Measurements from ENCODE around the gene TNFSF12. TPM values are rescaled to one million over a fixed set of nuclear protein-coding genes. Genes with fewer than 3 reads are reported as not detected.

Gene TNFSF12
- total RNA-seq, 1 donor from 2014 or later = 23.0 TPM

GRCh38 chr17:7553356-7553755, 4.5 kb downstream of the TNFSF12 start:
- H3K27ac Mint-ChIP-seq (ENCODE audit: unreplicated experiment) = no peak overlapping the region
- no peak for TF ChIP-seq CTCF (IDR thresholded peaks at IDR 0.05)
- peaks cover 17% of the 10 kb centered on the region for H3K4me1 Mint-ChIP-seq (ENCODE audit: low read depth)
- peaks cover 6% of the 10 kb centered on the region for H3K36me3 Mint-ChIP-seq (ENCODE audit: low read depth)
- H3K9me3 Mint-ChIP-seq (ENCODE audit: low read depth) = no peaks in the 10 kb centered on the region
- no peak for DNase-seq (ENCODE audit: low spot score)
- H3K27me3 Mint-ChIP-seq (ENCODE audit: low read depth) = no peaks in the 10 kb centered on the region
- H3K4me3 Mint-ChIP-seq (ENCODE audit: unreplicated experiment) = no peak overlapping the region

- Mint-ChIP-seq H3K27ac (ENCODE audit: unreplicated experiment) (no peak overlapping the region), H3K9me3 (ENCODE audit: low read depth) (no peaks in the 10 kb centered on the region), H3K4me1 (ENCODE audit: low read depth) (peaks cover 19% of the 10 kb centered on the region), H3K36me3 (ENCODE audit: low read depth) (peaks cover 6% of the 10 kb centered on the region), H3K4me3 (ENCODE audit: unreplicated experiment) (no peak overlapping the region), H3K27me3 (ENCODE audit: low read depth) (no peaks in the 10 kb centered on the region)
- DNase-seq (ENCODE audit: low spot score) = no peak
- TF ChIP-seq CTCF (IDR thresholded peaks at IDR 0.05) = peak; percentile 42
Measured at GRCh38 chr17:7555320-7555948, 6.6 kb downstream of the TNFSF12 start.

- DNase-seq (ENCODE audit: low spot score) = no peak
- no peaks in the 10 kb centered on the region for H3K9me3 Mint-ChIP-seq (ENCODE audit: low read depth)
- TF ChIP-seq CTCF (IDR thresholded peaks at IDR 0.05) = no peak
- H3K36me3 Mint-ChIP-seq (ENCODE audit: low read depth) = peaks cover 2% of the 10 kb centered on the region
- H3K4me1 Mint-ChIP-seq (ENCODE audit: low read depth) = peaks cover 24% of the 10 kb centered on the region
- no peak overlapping the region for H3K4me3 Mint-ChIP-seq (ENCODE audit: unreplicated experiment)
- H3K27ac Mint-ChIP-seq (ENCODE audit: unreplicated experiment) = no peak overlapping the region
- H3K27me3 Mint-ChIP-seq (ENCODE audit: low read depth) = no peaks in the 10 kb centered on the region
Measured at GRCh38 chr17:7556627-7557026, 7.8 kb downstream of the TNFSF12 start.

GRCh38 chr17:7557147-7557764, 8.4 kb downstream of the TNFSF12 start:
- H3K4me3 Mint-ChIP-seq (ENCODE audit: unreplicated experiment) = no peak overlapping the region
- no peaks in the 10 kb centered on the region for H3K9me3 Mint-ChIP-seq (ENCODE audit: low read depth)
- peaks cover 2% of the 10 kb centered on the region for H3K36me3 Mint-ChIP-seq (ENCODE audit: low read depth)
- no peak for DNase-seq (ENCODE audit: low spot score)
- TF ChIP-seq CTCF (IDR thresholded peaks at IDR 0.05) = no peak
- H3K4me1 Mint-ChIP-seq (ENCODE audit: low read depth) = peaks cover 24% of the 10 kb centered on the region
- H3K27ac Mint-ChIP-seq (ENCODE audit: unreplicated experiment) = no peak overlapping the region
- no peaks in the 10 kb centered on the region for H3K27me3 Mint-ChIP-seq (ENCODE audit: low read depth)

- Mint-ChIP-seq H3K27ac (ENCODE audit: unreplicated experiment) (peak overlapping the region; percentile 92), H3K4me1 (ENCODE audit: low read depth) (peaks cover 31% of the 10 kb centered on the region), H3K9me3 (ENCODE audit: low read depth) (no peaks in the 10 kb centered on the region), H3K27me3 (ENCODE audit: low read depth) (no peaks in the 10 kb centered on the region), H3K4me3 (ENCODE audit: unreplicated experiment) (peak overlapping the region; percentile 35), H3K36me3 (ENCODE audit: low read depth) (peaks cover 2% of the 10 kb centered on the region)
- no peak for DNase-seq (ENCODE audit: low spot score)
- TF ChIP-seq CTCF (IDR thresholded peaks at IDR 0.05) = no peak
Measured at GRCh38 chr17:7557775-7558543, 9.1 kb downstream of the TNFSF12 start.

Measured in chondrocyte (in vitro differentiated cells).